Measurements from ENCODE around the gene ATP5F1C. TPM values are rescaled to one million over a fixed set of nuclear protein-coding genes. Genes with fewer than 3 reads are reported as not detected.
A peak's percentile ranks its signal among the peaks of the same experiment; 100 is the strongest.

The ATP5F1C gene
- total RNA-seq, 1 experiment from 2014 or later: 280 TPM

GRCh38 chr10:7756360-7756992 is 31.5 kb upstream of the ATP5F1C start:
- H3K27ac ChIP-seq (ENCODE audit: insufficient read length, low read depth, low read length): no peak overlapping the region
- H3K79me1 ChIP-seq (ENCODE audit: insufficient read depth, low read depth, low read length, poor library complexity, severe bottlenecking): no peaks in the 10 kb centered on the region
- H3K4me1 ChIP-seq (ENCODE audit: insufficient read depth, low read length): no peaks in the 10 kb centered on the region
- H2BK15ac ChIP-seq (ENCODE audit: low read depth, low read length): no peak overlapping the region
- Mint-ChIP-seq H3K27ac (no peak overlapping the region), H3K27me3 (ENCODE audit: low read depth) (no peaks in the 10 kb centered on the region), H3K9me3 (no peaks in the 10 kb centered on the region), H3K4me3 (no peak overlapping the region), H3K36me3 (ENCODE audit: insufficient read depth in 1 of 3, low read depth in 3 of 3) (peaks cover 34 to 74% (median 74%) of the 10 kb centered on the region in 3 experiments), H3K4me1 (no peaks in the 10 kb centered on the region)
- no peak overlapping the region for H2BK20ac ChIP-seq (ENCODE audit: low read depth, low read length, poor library complexity, severe bottlenecking)
- no peaks in the 10 kb centered on the region for H4K20me1 ChIP-seq (ENCODE audit: control insufficient read depth, insufficient read depth, insufficient read length)
- H2BK5ac ChIP-seq (ENCODE audit: insufficient read length, low read length): no peak overlapping the region
- peak; percentile 63 for TF ChIP-seq CTCF (conservative IDR thresholded peaks at IDR 0.05)
- peak; percentile 40 for DNase-seq
- no peaks in the 10 kb centered on the region for H3K79me2 ChIP-seq (ENCODE audit: insufficient read depth, low read length)
- no peak overlapping the region for H2AK5ac ChIP-seq (ENCODE audit: insufficient read length, low read length)
- H3K14ac ChIP-seq (ENCODE audit: insufficient read depth, low read length): no peak overlapping the region
- no peak overlapping the region for H3K9ac ChIP-seq (ENCODE audit: extremely low read depth, insufficient read length, low read length)
- H3K18ac ChIP-seq (ENCODE audit: insufficient read length, low read depth, low read length): no peak overlapping the region
- no peaks in the 10 kb centered on the region for H3K27me3 ChIP-seq (ENCODE audit: insufficient read depth, low read length)
- H4K5ac ChIP-seq (ENCODE audit: insufficient read length, low read depth, low read length): no peak overlapping the region
- H3K23ac ChIP-seq (ENCODE audit: insufficient read length, low read depth, low read length): no peak overlapping the region
- no peak overlapping the region for H3K4ac ChIP-seq (ENCODE audit: low read depth, low read length)
- no peak overlapping the region for H4K91ac ChIP-seq (ENCODE audit: insufficient read length, low read depth, low read length)
- WGBS (ENCODE audit: extremely low coverage, insufficient read length, low lambda C conversion rate): no CpG with 5 or more reads among the region's 7 CpGs
- H3K23me2 ChIP-seq (ENCODE audit: insufficient read length, low read depth, low read length, poor library complexity, severe bottlenecking): no peaks in the 10 kb centered on the region
- no peak overlapping the region for H2BK120ac ChIP-seq (ENCODE audit: low read depth, low read length, poor library complexity, severe bottlenecking)
- H2BK12ac ChIP-seq (ENCODE audit: insufficient read length, low read depth, low read length): no peak overlapping the region
- no peak overlapping the region for H4K8ac ChIP-seq (replicated peaks; ENCODE audit: insufficient read length, low read depth, low read length)
- H3K9me3 ChIP-seq (ENCODE audit: control insufficient read depth, low read depth, low read length): no peaks in the 10 kb centered on the region
- H3T11ph ChIP-seq (ENCODE audit: low read length): no peak overlapping the region
- H3K4me2 ChIP-seq (ENCODE audit: insufficient read depth, insufficient read length, low read length): no peak overlapping the region
- H3K56ac ChIP-seq (ENCODE audit: insufficient read length, low read depth, low read length): no peak overlapping the region
- no peak overlapping the region for H2AFZ ChIP-seq (ENCODE audit: low read length)

Measured in H9 (cell line).